Measurements from ENCODE around the gene CDH15. TPM values are rescaled to one million over a fixed set of nuclear protein-coding genes. Genes with fewer than 3 reads are reported as not detected.

The CDH15 gene
- total RNA-seq, 2 donors from 2014 or later: 0.09 TPM; not detected in 1

- intact Hi-C loops (cut with DNase I): no loop called here
- DNase-seq (no peak), ATAC-seq (no peak)
Observed at GRCh38 chr16:89202422-89203215, 31.1 kb downstream of the CDH15 start.

DNA sequence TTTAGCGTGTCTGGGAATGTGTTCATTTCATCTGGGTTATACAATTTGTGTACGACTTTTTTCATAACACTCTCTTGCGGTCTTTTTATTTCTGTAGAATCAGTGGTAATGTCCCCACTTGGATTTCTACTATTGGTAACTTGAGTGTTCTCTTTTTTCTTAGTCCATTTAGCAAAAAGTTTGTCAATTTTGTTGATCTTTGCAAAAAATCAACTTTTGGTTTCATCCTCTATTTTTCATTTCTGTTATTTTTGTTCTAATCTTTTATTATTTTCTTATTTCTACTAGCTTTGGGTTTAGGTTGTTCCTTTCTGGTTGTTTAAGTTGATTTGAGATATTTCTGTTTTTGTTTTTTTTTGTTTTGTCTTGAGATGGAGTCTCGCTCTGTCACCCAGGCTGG lies 36.4 kb downstream of the CDH15 start:
- no peak for DNase-seq
- ATAC-seq: no peak
- intact Hi-C loops (cut with DNase I): no loop called here

DNA sequence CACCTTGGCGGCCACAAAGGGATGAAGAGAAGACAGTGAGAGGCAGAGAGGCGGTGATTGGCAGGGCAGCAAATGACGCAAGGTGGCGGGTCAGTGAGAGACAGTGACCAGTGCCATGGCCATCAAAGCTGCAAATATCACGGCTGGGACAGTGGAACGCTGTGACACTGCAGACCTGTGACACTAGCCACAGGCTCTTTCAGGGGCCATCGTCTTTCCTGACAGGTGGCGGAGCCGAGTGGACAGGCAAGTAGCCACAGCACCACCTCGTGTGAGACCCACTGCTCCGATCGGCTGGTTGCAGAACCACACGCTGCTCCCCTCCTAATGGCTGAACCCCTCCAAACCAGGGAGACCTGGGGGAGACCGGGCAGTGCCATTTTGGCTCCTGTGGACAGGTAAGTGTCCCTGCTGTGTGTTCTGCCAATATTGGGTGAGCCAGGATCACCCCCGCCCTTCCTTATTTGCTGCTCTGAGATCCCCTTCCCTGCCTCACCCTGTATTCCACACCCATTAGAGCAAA lies 38.0 kb downstream of the CDH15 start:
- ATAC-seq (no peak), DNase-seq (no peak)
- intact Hi-C loops (cut with DNase I): loop anchor here (10.0 kb wide), 3 partner anchors 395 to 475 kb away; partner anchors contain the start of gene APRT (in 1 of the 2)

GRCh38 chr16:89210165-89210903 lies 38.8 kb downstream of the CDH15 start:
- ATAC-seq: no peak
- intact Hi-C loops (cut with DNase I): loop anchor here (10.0 kb wide), 3 partner anchors 396 to 476 kb away; partner anchors contain the start of gene APRT (in 1 of the 2)
- no peak for DNase-seq

DNA sequence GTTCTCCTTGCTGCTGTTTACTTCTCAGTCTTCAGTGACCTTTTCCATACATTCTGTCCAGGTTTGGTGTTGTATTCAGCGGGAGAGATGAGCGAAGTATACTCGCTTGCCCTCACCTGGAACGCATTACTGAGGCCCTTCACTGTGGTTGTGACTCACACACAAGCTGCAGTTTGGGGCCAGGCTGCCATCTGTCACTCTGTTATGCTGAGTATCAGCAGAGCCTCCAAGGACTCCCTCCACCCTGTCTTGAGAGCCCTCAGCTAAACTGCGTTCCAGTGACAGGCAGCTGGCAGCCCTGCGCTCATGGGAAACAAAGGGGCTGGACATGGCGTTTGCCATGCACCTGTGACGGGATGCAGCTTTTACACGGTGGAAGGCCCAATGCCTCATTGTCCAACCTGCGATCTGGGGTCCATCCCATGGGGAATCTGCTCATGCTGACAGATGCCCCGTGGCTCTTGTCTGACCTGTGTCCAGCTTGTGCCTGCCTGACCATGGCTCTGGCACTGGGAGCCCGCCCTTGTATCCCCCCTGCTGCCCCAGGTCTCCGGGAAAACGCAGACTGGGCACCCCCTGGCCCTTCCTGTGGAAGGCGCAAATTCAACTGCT lies 39.5 kb downstream of the CDH15 start:
- ATAC-seq (no peak), DNase-seq (no peak)
- intact Hi-C loops (cut with DNase I): loop anchor here (10.0 kb wide), 3 partner anchors 396 to 476 kb away; partner anchors contain the start of gene APRT (in 1 of the 2)

DNA sequence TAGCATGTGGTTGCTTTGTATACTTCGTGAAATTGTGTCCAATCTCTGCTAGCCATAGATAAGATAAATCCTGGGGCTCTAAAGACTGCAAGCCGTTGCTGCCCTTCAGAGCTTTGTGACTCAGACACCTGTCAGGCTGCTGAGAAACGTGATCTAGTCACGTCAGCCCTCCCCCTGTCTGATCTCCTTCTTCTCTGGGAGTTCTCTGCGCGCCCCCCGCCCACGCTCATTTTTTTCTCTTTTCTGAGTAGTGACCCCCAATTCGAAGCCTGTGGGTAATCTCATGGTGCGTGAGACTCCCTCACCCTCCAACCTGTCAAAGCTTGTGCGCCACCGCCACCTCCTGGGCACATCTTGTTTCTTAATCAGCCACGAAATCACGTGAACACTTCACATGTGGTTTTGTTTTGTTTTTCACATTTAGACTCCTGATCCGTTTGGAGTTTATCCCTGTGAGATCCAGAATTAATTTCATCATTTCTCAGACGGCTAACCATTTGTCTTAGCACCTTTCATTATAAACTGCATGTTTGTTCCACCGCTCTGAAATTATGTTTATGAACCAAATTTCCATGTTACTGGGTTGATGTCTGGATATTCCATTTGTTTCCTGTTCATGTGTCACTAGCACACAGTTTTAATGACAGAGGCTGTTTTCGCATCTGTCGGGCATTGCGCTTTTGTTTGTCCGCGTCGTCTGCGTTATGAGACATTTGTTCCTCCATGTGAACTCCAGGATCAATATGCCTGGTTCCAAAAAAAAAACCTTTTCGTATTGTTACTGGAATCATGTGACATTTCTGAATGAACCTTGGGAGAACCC lies 45.0 kb downstream of the CDH15 start:
- intact Hi-C loops (cut with DNase I): loop anchor here (2.0 to 10.0 kb wide), 4 partner anchors 274 to 482 kb away; partner anchors contain the start of gene APRT (in 1 of the 2)
- DNase-seq (peak; percentile 82), ATAC-seq (peak; percentile 76 to 84)

GRCh38 chr16:89217138-89217387 lies 45.5 kb downstream of the CDH15 start:
- ATAC-seq (no peak), DNase-seq (no peak)
- intact Hi-C loops (cut with DNase I): loop anchor here (2.0 to 10.0 kb wide), 4 partner anchors 274 to 482 kb away; partner anchors contain the start of gene APRT (in 1 of the 2)

DNA sequence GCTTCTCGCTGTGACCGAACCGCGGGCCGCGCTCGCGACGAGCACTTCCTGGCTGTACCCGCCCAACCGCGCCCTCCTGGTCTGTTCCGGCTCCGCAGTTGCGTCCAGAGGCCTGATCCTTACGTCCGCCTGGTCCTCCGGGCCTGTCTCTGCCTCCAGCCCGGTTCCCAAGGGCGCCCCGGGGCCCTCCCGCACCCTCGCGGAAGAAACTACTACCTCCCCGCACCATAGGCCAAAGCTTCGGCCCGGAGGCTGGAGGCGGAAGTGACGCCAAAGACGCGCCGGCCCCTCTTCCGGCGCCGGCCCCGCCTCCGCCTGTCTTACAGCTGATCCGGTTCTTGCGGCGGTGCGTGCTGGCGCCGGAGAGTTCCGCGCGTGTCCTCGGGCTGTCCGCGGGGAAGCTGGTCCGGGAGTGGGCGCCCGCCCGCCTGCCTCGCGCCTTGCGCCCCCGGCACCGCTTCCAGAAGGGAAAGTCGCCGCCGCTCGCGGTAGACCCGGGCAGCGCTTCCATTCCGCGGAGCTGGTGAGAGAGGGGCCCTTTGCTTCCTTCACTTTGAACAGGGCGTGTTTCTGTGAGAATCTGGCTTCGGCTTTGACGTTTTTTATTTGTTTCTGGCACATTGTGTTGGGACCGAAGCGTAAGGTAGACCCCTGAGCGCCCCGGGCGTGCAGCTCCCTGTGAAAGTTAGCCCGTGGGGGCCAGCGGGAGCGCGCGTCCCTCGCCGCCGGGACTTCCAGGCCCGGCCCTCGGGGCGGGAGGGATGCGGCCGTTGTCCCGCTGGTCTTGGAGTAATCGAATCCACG lies 46.0 kb downstream of the CDH15 start, which contains the start of gene ZNF778:
Gene ZNF778, plus strand, starts transcription at position 316 of the 804 bp plus-strand sequence. CDS start 3,425 bp downstream, outside the sequence.
- DNase-seq (peak; percentile 88), ATAC-seq (peak; percentile 96 to 97)

GRCh38 chr16:89219365-89219764 lies 47.8 kb downstream of the CDH15 start:
- intact Hi-C loops (cut with DNase I): loop anchor here (10.0 kb wide), 3 partner anchors 405 to 485 kb away; partner anchors contain the start of gene APRT (in 1 of the 2)
- no peak for DNase-seq
- ATAC-seq: no peak

More for the DNA sequence above, 46.0 kb downstream of the CDH15 start, which contains the start of gene ZNF778:
- intact Hi-C loops (cut with DNase I): loop anchor here (2.0 to 10.0 kb wide), 4 partner anchors 275 to 483 kb away; partner anchors contain the start of gene APRT (in 1 of the 2)

GRCh38 chr16:89221604-89222003 lies 50.1 kb downstream of the CDH15 start:
- intact Hi-C loops (cut with DNase I): no loop called here
- no peak for ATAC-seq
- DNase-seq: no peak

DNA sequence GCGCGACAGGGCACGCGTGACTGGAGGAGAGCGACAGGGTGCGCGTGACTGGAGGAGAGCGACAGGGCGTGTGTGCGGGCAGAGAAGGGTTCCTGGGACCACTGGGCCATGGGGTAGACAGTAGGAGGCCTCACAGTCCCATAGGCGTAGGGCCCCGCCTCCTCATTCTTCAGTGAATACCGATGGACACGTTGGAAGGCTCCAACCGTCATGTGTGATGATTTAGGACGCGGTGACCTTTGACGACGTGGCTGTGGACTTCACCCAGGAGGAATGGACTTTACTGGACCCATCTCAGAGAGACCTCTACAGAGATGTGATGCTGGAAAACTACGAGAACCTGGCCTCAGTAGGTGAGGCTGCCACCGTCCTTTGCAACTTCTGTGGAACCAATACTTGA lies 51.4 kb downstream of the CDH15 start:
- intact Hi-C loops (cut with DNase I): no loop called here
- DNase-seq (no peak), ATAC-seq (no peak)

DNA sequence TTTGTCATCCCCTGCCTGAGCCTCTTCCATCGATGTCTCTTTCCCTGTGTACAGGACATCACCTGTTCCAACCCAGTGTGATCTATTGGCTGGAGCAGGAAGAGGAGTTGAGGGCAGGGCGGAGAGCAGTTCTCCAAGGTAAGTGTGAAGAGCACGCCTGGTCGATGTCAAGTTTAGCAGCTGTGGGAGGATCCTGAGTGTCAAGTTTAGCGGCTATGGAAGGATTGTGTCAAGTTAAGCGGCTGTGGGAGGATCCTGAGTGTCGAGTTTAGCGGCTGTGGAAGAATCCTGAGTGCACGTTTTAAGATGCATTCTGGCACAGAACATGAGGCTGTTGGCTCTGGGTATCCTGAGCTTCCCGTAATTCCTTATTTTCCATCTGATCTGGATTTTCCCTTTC lies 53.1 kb downstream of the CDH15 start:
- ATAC-seq (no peak), DNase-seq (no peak)
- intact Hi-C loops (cut with DNase I): no loop called here

- ATAC-seq (peak in 1 of 2 donors; percentile 39), DNase-seq (no peak)
- intact Hi-C loops (cut with DNase I): no loop called here
Observed at GRCh38 chr16:89230255-89230654, 58.7 kb downstream of the CDH15 start.

GRCh38 chr16:89232107-89232506 lies 60.6 kb downstream of the CDH15 start:
- DNase-seq (no peak), ATAC-seq (peak in 1 of 2 donors; percentile 79)
- intact Hi-C loops (cut with DNase I): no loop called here

GRCh38 chr16:89233678-89234490 lies 62.3 kb downstream of the CDH15 start:
- DNase-seq (no peak), ATAC-seq (no peak)
- intact Hi-C loops (cut with DNase I): no loop called here

DNA sequence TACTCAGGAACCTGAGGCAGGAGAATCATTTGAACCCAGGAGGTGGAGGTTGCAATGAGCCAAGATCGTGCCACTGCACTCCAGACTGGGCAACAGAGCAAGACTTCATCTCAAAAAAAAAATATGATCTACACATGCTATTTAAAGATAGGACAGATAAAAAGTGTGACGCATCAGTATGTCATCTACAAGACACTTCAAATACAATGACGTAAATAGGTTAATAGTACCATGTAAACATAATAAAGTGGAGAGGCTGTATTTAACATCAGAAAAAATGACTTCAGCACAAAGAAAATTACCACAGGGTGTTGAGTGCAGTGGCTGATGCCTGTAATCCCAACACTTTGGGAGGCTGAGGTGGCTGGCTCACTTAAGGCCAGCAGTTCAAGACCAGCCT lies 66.2 kb downstream of the CDH15 start:
- no peak for ATAC-seq
- intact Hi-C loops (cut with DNase I): no loop called here
- DNase-seq: no peak
